Mucosa of descending colon (tissue), 3 donors: Measurements from ENCODE around the gene MSI2. TPM values are rescaled to one million over a fixed set of nuclear protein-coding genes. Genes with fewer than 3 reads are reported as not detected.

Experiments used
- ATAC-seq: fragments of 200-7000 bp; cut with Tn5 transposase; one replicate; pipeline ENCODE4 v1.9.1; 2020; ENCODE audit warnings: mild to moderate bottlenecking, moderate library complexity
- DNase-seq, 3 donors: peaks; one replicate each; pipeline ENCODE4 v3.0.0-alpha.2; 2020
- H3K36me3 ChIP-seq: fragments of 200-600 bp; one replicate; pipeline ENCODE4 v1.8.0; 2021; ENCODE audit warnings: low read depth, mild to moderate bottlenecking
- H3K4me1 ChIP-seq: fragments of 200-600 bp; one replicate; pipeline ENCODE4 v1.8.0; 2021; ENCODE audit warnings: low read depth, mild to moderate bottlenecking
- H3K4me3 ChIP-seq: fragments of 200-600 bp; one replicate; pipeline ENCODE4 v1.8.0; 2021; ENCODE audit warnings: mild to moderate bottlenecking
- H3K9me3 ChIP-seq: fragments of 200-600 bp; one replicate; pipeline ENCODE4 v1.8.0; 2021; ENCODE audit warnings: mild to moderate bottlenecking
- intact Hi-C, 2 donors: fragments of 100-400 bp; cut with DNase I in 1 of 2; cut with micrococcal nuclease in 1 of 2; formaldehyde crosslinking; loops; one replicate each; pipeline versions ENCODE4 v1.11.0 to v1.11.1; 2022; cut with DNase I, micrococcal nuclease
- total RNA-seq, 3 donors: library from RNA; stranded (reverse); fragmentation: NEBNext Ultra II Directional in 2 of 3; extraction: Animal tissue kit (Norgen Biotek cat#: 25700) in 2 of 3; gene quantifications; one replicate each; pipeline versions ENCODE4 v1.2.1 to v1.2.4, GENCODE V29; 2021 to 2023
- TF ChIP-seq, protein P1 (sequence below): fragments of 200-600 bp; IDR thresholded peaks from one replicate; pipeline ENCODE4 v1.8.0; 2022; ENCODE audit warnings: antibody characterized with exemption, mild to moderate bottlenecking
- donor health status: DM: no; HTN: no; CAD: no; lungs with moderate emphysema.
- donor health status: DM: no; HTN: no; CAD: no.
- donor health status: DM: no; HTN: yes; CAD: no.

MSI2 gene
- total RNA-seq, 3 donors from 2014 or later = 60.0 to 72.6 (median 65.7) TPM

- peak; percentile 26 for ATAC-seq
- no peak overlapping the region for H3K4me3 ChIP-seq
- no peaks in the 10 kb centered on the region for H3K9me3 ChIP-seq
- DNase-seq = no peak
- no peaks in the 10 kb centered on the region for H3K36me3 ChIP-seq
- intact Hi-C loops = no loop called here
- no peaks in the 10 kb centered on the region for H3K4me1 ChIP-seq
- TF ChIP-seq, protein P1, sequence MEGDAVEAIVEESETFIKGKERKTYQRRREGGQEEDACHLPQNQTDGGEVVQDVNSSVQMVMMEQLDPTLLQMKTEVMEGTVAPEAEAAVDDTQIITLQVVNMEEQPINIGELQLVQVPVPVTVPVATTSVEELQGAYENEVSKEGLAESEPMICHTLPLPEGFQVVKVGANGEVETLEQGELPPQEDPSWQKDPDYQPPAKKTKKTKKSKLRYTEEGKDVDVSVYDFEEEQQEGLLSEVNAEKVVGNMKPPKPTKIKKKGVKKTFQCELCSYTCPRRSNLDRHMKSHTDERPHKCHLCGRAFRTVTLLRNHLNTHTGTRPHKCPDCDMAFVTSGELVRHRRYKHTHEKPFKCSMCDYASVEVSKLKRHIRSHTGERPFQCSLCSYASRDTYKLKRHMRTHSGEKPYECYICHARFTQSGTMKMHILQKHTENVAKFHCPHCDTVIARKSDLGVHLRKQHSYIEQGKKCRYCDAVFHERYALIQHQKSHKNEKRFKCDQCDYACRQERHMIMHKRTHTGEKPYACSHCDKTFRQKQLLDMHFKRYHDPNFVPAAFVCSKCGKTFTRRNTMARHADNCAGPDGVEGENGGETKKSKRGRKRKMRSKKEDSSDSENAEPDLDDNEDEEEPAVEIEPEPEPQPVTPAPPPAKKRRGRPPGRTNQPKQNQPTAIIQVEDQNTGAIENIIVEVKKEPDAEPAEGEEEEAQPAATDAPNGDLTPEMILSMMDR = no peak
Observed at GRCh38 chr17:57379237-57379894, 123.0 kb downstream of the MSI2 start.

DNA sequence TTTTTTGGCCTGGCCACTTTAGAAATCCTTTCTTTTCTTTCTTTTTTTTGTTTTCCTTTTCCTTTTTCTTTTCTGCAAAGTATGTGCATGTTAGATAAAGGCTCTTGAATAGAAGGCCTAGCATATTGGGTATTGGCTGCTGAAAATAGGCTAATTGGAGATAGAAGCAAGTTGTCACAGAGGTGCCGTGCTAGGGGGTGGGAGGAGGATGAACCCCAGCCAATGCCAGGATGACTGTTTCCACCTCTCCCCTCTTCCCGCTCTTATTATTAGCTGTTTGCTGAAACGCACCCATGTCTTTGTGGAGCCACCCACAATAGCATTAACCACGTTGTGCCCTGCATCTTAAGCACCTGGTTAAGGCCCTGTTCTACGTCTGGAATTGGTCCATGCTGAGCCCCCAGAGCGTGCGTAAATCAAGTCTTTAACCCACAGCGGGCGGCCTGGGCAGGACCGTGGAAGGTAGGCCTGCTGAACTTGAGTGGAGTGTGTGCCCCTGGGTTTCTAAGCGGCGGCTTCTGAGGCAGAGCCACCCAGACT, 123.6 kb downstream of the MSI2 start:
- Histone ChIP-seq H3K4me1 (no peaks in the 10 kb centered on the region), H3K36me3 (no peaks in the 10 kb centered on the region), H3K9me3 (no peaks in the 10 kb centered on the region), H3K4me3 (no peak overlapping the region)
- no peak for ATAC-seq
- TF ChIP-seq, protein P1 = no peak
- DNase-seq = no peak
- intact Hi-C loops = no loop called here

DNA sequence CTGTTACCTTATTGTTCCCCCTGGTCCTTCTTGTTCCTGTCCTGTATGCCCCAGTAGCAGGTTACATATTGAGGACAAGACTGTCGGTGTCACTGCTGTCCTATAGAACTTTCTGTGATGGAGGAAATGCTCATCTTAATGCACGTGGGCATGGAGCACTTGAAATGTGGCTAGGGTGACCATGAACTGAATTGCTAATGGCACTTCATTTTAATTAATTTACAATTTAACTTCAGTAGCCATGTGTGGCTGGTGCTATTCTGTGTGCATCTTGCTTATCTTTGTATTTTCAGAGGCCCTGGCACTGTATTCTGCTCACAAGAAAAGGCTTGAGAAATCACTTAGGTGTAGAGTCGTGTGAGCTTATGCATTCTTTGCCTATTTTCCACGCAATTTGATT, 125.2 kb downstream of the MSI2 start:
- intact Hi-C loops = no loop called here
- H3K4me1 ChIP-seq = no peaks in the 10 kb centered on the region
- TF ChIP-seq, protein P1 = no peak
- H3K9me3 ChIP-seq = no peaks in the 10 kb centered on the region
- DNase-seq (no peak), ATAC-seq (no peak)
- no peaks in the 10 kb centered on the region for H3K36me3 ChIP-seq
- no peak overlapping the region for H3K4me3 ChIP-seq

- H3K36me3 ChIP-seq = no peaks in the 10 kb centered on the region
- no peak for ATAC-seq
- DNase-seq = no peak
- peaks cover 6% of the 10 kb centered on the region for H3K9me3 ChIP-seq
- intact Hi-C loops = no loop called here
- TF ChIP-seq, protein P1 = no peak
- H3K4me3 ChIP-seq = no peak overlapping the region
- H3K4me1 ChIP-seq = no peaks in the 10 kb centered on the region
Observed at GRCh38 chr17:57384219-57384618, 127.9 kb downstream of the MSI2 start.

DNA sequence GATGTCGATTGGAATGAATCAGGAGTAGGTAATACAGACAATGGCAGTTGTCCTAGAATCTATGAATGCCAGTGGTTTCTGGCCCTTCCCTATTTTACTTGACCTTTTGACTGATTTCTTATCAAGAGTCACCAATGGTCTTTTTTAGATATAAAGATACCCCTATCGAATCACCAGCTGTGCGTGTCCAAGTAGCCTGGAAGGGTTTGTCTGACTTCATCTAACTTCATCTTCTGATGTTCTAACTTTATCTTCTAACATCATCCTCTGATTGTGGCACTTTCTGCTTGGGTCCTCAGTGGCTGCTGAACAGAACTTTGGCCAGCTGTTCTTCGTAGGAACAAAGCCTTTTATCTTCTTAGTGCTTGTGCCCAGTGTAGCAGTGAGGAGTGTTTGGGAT, 129.7 kb downstream of the MSI2 start:
- Histone ChIP-seq H3K9me3 (peaks cover 6% of the 10 kb centered on the region), H3K4me3 (no peak overlapping the region), H3K36me3 (no peaks in the 10 kb centered on the region), H3K4me1 (no peaks in the 10 kb centered on the region)
- ATAC-seq (no peak), DNase-seq (no peak)
- intact Hi-C loops = no loop called here
- TF ChIP-seq, protein P1 = no peak
